C1 segment of cervical spinal cord (tissue), 14 donors: ENCODE data around the gene PRSS8.

ENCODE experiments used
- DNase-seq, 14 donors: peaks; one replicate each; lab custom pipeline; 2025; lab: John Stamatoyannopoulos, UW

PRSS8 gene

GRCh38 chr16:31083081-31083480 is 52.4 kb downstream of the PRSS8 start:
- DNase-seq: no peak

GRCh38 chr16:31082368-31083045 is 53.0 kb downstream of the PRSS8 start:
- no peak for DNase-seq
